ENCODE measurements around the gene CD177.

CD177 gene

DNA sequence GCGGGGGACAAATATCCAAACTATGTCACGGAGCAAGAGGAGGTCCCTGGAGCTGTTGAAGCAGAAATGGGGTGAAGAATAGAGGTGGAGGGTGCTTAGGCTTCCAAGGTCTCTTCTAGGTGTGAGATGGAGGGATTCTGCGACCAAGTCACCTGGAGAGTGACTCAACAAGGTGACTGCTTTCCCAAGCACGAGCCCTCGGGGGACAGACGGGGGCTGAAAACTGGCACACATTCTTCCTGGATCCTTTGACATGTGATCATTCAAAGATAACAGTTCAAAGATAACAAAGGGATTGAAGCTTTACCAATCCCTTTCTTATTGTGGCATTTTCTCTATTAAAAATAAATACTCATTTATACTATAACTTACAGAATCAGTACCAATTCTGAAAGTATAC lies 59.0 kb downstream of the CD177 start:
- H3K9me3 ChIP-seq (ENCODE audit: control insufficient read depth, insufficient read depth, low read length), result peaks cover 8% of the 10 kb centered on the region; the same call in 1 of the 2 replicates
- no peaks in the 10 kb centered on the region for H3K36me3 ChIP-seq (ENCODE audit: control insufficient read depth, insufficient read depth, low read length)
- no peak overlapping the region for H3K4me3 ChIP-seq (ENCODE audit: low read depth, low read length)
- no peaks in the 10 kb centered on the region for H3K4me1 ChIP-seq (ENCODE audit: control insufficient read depth, insufficient read depth, low read length)
- H3K9ac ChIP-seq (ENCODE audit: low read depth, low read length), result no peak overlapping the region
- H3K27me3 ChIP-seq (ENCODE audit: control insufficient read depth, insufficient read depth, low read length), result no peaks in the 10 kb centered on the region
- no peak overlapping the region for H3K27ac ChIP-seq (ENCODE audit: low read depth, low read length)
